OCI-LY1 (cell line): ENCODE results near the gene MAGI1.

Experiments
- H2AFZ ChIP-seq: fragments of 200-600 bp; sonication (generic), shearing (Covaris generic); 2 replicates; pipeline ENCODE4 v1.6.0; 2014; ENCODE audit warnings: antibody characterized with exemption, mild to moderate bottlenecking, low read length
- H3F3A ChIP-seq: fragments of 200-600 bp; sonication (generic), shearing (Covaris generic); 2 replicates; pipeline ENCODE4 v1.6.0; 2014; ENCODE audit warnings: mild to moderate bottlenecking, antibody characterized with exemption, low read length, moderate library complexity; ENCODE audit not compliant: insufficient read depth
- H3K27ac ChIP-seq: fragments of 200-600 bp; sonication (generic); 2 replicates; pipeline ENCODE4 v1.5.1; 2014; ENCODE audit warnings: low read length, mixed run types, mild to moderate bottlenecking, low read depth; ENCODE audit not compliant: poor library complexity, severe bottlenecking
- H3K27me3 ChIP-seq: fragments of 200-600 bp; sonication (generic); 2 replicates; pipeline ENCODE4 v1.6.0; 2014; ENCODE audit warnings: antibody characterized with exemption, mild to moderate bottlenecking, low read length, moderate library complexity; ENCODE audit not compliant: insufficient read depth
- H3K36me3 ChIP-seq: fragments of 200-600 bp; sonication (generic); 2 replicates; pipeline ENCODE4 v1.6.1; 2014; ENCODE audit warnings: mild to moderate bottlenecking, antibody characterized with exemption, low read length, moderate library complexity, mixed read lengths; ENCODE audit not compliant: insufficient read depth
- H3K4me1 ChIP-seq: fragments of 200-600 bp; sonication (generic); 2 replicates; pipeline ENCODE4 v1.5.1; 2014; ENCODE audit warnings: mild to moderate bottlenecking, low read length, moderate library complexity; ENCODE audit not compliant: insufficient read depth, severe bottlenecking
- H3K4me2 ChIP-seq: fragments of 200-600 bp; sonication (generic), shearing (Covaris generic); 2 replicates; pipeline ENCODE4 v1.6.1; 2014; ENCODE audit warnings: low read length
- H3K4me3 ChIP-seq: fragments of 200-600 bp; sonication (generic); 2 replicates; pipeline ENCODE4 v1.5.1; 2014; ENCODE audit warnings: low read length, low read depth, mild to moderate bottlenecking, mixed read lengths; ENCODE audit not compliant: poor library complexity, severe bottlenecking
- H3K79me2 ChIP-seq: fragments of 200-600 bp; shearing (Covaris generic); 2 replicates; pipeline ENCODE4 v1.6.1; 2016; ENCODE audit warnings: mixed run types, low read length, mixed read lengths; ENCODE audit not compliant: insufficient read depth
- H3K9ac ChIP-seq: fragments of 200-600 bp; sonication (generic), shearing (Covaris generic); 2 replicates; pipeline ENCODE4 v1.6.1; 2014; ENCODE audit warnings: mild to moderate bottlenecking, low read length, mixed read lengths
- H3K9me2 ChIP-seq: fragments of 200-600 bp; sonication (generic), shearing (Covaris generic); 2 replicates; pipeline ENCODE4 v1.6.1; 2014; ENCODE audit warnings: low read depth, mild to moderate bottlenecking, low read length, mixed read lengths
- H3K9me3 ChIP-seq: fragments of 200-600 bp; shearing (Covaris generic); 2 replicates; pipeline ENCODE4 v1.6.1; 2014; ENCODE audit warnings: low read length, mixed read lengths
- H4K20me1 ChIP-seq: fragments of 200-600 bp; sonication (generic), shearing (Covaris generic); 2 replicates; pipeline ENCODE4 v1.6.0; 2016; ENCODE audit warnings: mild to moderate bottlenecking, low read length; ENCODE audit not compliant: insufficient read depth
- CTCF ChIP-seq: fragments of 200-600 bp; sonication (generic), shearing (Covaris generic); IDR thresholded peaks from 2 replicates; pipeline ENCODE4 v1.5.1; 2017; ENCODE audit warnings: mild to moderate bottlenecking, antibody characterized with exemption, low read length, moderate library complexity, mixed read lengths
- EZH2 ChIP-seq: fragments of 200-600 bp; sonication (generic), shearing (Covaris generic); IDR thresholded peaks from 2 replicates; pipeline ENCODE4 v1.8.0; 2017; ENCODE audit warnings: borderline replicate concordance, mixed run types, mild to moderate bottlenecking, antibody characterized with exemption, low read length, moderate library complexity, mixed read lengths

The MAGI1 gene

GRCh38 chr3:65729555-65729954 is 309.2 kb downstream of the MAGI1 start:
- Histone ChIP-seq H3K4me2 (no peak overlapping the region), H3K9ac (no peak overlapping the region), H3K9me2 (no peaks in the 10 kb centered on the region), H3F3A (no peaks in the 10 kb centered on the region), H3K27ac (no peak overlapping the region), H3K27me3 (no peaks in the 10 kb centered on the region), H4K20me1 (no peaks in the 10 kb centered on the region), H3K36me3 (no peaks in the 10 kb centered on the region), H3K4me3 (no peak overlapping the region), H2AFZ (no peak overlapping the region), H3K79me2 (no peaks in the 10 kb centered on the region), H3K9me3 (no peaks in the 10 kb centered on the region), H3K4me1 (no peaks in the 10 kb centered on the region)
- TF ChIP-seq CTCF (no peak), EZH2 (no peak)

DNA sequence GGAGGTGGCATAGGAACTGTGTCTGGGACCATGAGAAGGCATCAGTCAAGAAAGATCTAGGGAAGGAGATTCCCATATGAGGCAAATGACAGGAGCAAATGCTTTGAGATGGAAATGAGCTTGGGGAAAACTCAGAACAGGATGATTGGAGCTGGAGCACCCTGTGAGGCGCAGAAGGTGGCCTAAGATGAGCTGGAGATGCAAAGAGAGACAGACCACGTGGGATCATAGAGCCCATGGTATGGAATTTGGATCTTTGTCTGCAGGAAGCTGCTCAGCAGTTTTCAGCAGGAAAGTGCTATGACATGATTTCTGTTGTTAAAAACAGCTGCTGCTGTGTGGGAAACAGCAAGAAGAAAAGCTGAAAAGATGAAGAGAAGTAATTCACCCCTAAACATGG is 310.6 kb downstream of the MAGI1 start:
- no peaks in the 10 kb centered on the region for H3K27me3 ChIP-seq
- H2AFZ ChIP-seq, result no peak overlapping the region
- no peak overlapping the region for H3K4me2 ChIP-seq
- H3K79me2 ChIP-seq, result no peaks in the 10 kb centered on the region
- H3K9me3 ChIP-seq, result no peaks in the 10 kb centered on the region
- no peaks in the 10 kb centered on the region for H3K36me3 ChIP-seq
- no peak overlapping the region for H3K4me3 ChIP-seq
- H3K9me2 ChIP-seq, result no peaks in the 10 kb centered on the region
- H3K4me1 ChIP-seq, result no peaks in the 10 kb centered on the region
- no peak overlapping the region for H3K27ac ChIP-seq
- TF ChIP-seq EZH2 (no peak), CTCF (no peak)
- no peaks in the 10 kb centered on the region for H3F3A ChIP-seq
- H3K9ac ChIP-seq, result no peak overlapping the region
- no peaks in the 10 kb centered on the region for H4K20me1 ChIP-seq

DNA sequence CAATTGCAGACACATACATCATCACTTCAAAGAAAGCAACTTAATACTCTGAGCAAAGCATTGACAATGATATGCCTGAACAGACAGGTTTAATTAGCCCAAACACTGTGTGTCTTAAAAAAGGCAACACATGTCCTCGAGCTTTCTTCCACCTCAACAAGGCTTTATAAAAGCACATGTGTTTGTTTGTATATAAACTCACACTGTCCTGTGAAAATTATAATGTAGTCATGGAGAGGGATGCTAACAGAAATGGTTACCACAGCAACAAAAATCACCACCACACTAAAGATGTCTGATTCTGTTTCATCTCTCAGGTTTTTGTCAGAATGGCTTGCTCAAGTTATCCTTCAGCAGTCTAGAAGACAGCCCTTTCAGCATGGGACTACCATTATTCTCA is 314.7 kb downstream of the MAGI1 start:
- no peak for TF ChIP-seq EZH2
- Histone ChIP-seq H3K27ac (no peak overlapping the region), H3F3A (no peaks in the 10 kb centered on the region), H3K27me3 (no peaks in the 10 kb centered on the region), H3K9me2 (no peaks in the 10 kb centered on the region), H4K20me1 (no peaks in the 10 kb centered on the region), H3K9ac (no peak overlapping the region), H2AFZ (no peak overlapping the region), H3K36me3 (no peaks in the 10 kb centered on the region), H3K9me3 (no peaks in the 10 kb centered on the region), H3K79me2 (no peaks in the 10 kb centered on the region), H3K4me1 (no peaks in the 10 kb centered on the region), H3K4me3 (no peak overlapping the region), H3K4me2 (no peak overlapping the region)

DNA sequence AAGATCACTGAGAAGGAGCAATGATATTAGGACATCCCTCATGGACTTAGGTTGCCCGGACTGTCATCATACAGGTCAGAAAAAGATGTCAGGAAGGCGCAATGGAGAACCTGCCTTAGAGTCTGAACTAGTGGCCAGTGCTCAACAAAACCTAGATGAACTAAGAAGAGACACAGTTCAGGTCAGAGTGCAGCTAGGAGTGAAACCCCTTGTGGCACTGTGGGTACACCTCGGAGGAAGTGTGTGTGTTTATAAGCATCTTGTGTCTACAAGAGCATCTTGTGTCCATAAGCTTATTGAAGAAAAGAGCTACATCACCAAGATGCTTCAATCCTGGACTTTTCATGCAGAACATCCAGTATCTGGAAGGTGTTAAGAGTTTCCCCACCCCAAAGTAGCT is 315.7 kb downstream of the MAGI1 start:
- no peak overlapping the region for H3K4me2 ChIP-seq
- TF ChIP-seq CTCF (no peak), EZH2 (no peak)
- no peaks in the 10 kb centered on the region for H3K79me2 ChIP-seq
- no peak overlapping the region for H3K27ac ChIP-seq
- H3K4me3 ChIP-seq, result no peak overlapping the region
- no peak overlapping the region for H2AFZ ChIP-seq
- no peaks in the 10 kb centered on the region for H3K36me3 ChIP-seq
- H4K20me1 ChIP-seq, result no peaks in the 10 kb centered on the region
- no peak overlapping the region for H3K9ac ChIP-seq
- H3K4me1 ChIP-seq, result no peaks in the 10 kb centered on the region
- H3K9me2 ChIP-seq, result no peaks in the 10 kb centered on the region
- H3K9me3 ChIP-seq, result no peaks in the 10 kb centered on the region
- no peaks in the 10 kb centered on the region for H3K27me3 ChIP-seq
- H3F3A ChIP-seq, result no peaks in the 10 kb centered on the region
